ENCODE data around the gene TEX51. TPM values are rescaled to one million over a fixed set of nuclear protein-coding genes. Genes with fewer than 3 reads are reported as not detected.

TEX51 gene
- total RNA-seq, 3 donors from 2014 or later, result not detected

- ATAC-seq (no peak), DNase-seq (no peak)
- Mint-ChIP-seq H3K27me3 (ENCODE audit: low read depth) (peaks cover 20% of the 10 kb centered on the region), H3K9me3 (peaks cover 9% of the 10 kb centered on the region), H3K4me3 (no peak overlapping the region), H3K4me1 (ENCODE audit: low read depth) (no peaks in the 10 kb centered on the region), H3K36me3 (ENCODE audit: insufficient read depth) (no peaks in the 10 kb centered on the region)
Observed at GRCh38 chr2:126934809-126935208, 36.1 kb downstream of the TEX51 start.

- DNase-seq, result no peak
- H3K4me1 Mint-ChIP-seq (ENCODE audit: low read depth), result no peaks in the 10 kb centered on the region
- H3K4me3 Mint-ChIP-seq, result no peak overlapping the region
- H3K9me3 Mint-ChIP-seq, result no peaks in the 10 kb centered on the region
- no peak for ATAC-seq
- no peaks in the 10 kb centered on the region for H3K36me3 Mint-ChIP-seq (ENCODE audit: insufficient read depth)
- peaks cover 23% of the 10 kb centered on the region for H3K27me3 Mint-ChIP-seq (ENCODE audit: low read depth)
Observed at GRCh38 chr2:126935774-126936173, 37.1 kb downstream of the TEX51 start.

DNA sequence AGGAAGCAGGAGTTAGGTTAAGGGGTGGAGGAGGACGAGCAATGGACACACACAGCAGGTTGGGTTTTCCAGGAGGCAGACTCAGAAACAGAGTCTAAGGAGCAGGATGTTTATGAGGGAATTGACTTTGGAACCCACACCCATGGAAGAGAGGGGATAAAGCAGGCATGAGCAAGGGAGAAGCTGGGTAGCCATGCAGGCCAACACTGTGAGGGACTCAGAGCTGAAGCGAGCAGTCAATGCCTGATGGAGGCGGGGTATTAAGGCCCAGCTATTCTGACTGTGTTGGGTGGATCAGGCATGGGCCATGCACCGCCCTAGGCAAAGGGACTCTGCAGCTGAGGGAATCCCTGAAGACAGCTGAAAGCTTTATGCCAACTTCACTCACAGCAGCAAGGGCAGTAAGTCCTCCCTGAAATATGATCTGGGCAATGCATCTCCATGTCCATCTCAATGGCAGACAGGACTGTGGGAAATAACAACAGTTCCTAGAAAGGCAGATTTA lies 37.6 kb downstream of the TEX51 start:
- no peak for ATAC-seq
- H3K4me1 Mint-ChIP-seq (ENCODE audit: low read depth), result no peaks in the 10 kb centered on the region
- H3K9me3 Mint-ChIP-seq, result no peaks in the 10 kb centered on the region
- no peak for DNase-seq
- no peaks in the 10 kb centered on the region for H3K36me3 Mint-ChIP-seq (ENCODE audit: insufficient read depth)
- H3K4me3 Mint-ChIP-seq, result no peak overlapping the region
- H3K27me3 Mint-ChIP-seq (ENCODE audit: low read depth), result peaks cover 26% of the 10 kb centered on the region

GRCh38 chr2:126940331-126940730 lies 41.6 kb downstream of the TEX51 start:
- peaks cover 35% of the 10 kb centered on the region for H3K27me3 Mint-ChIP-seq (ENCODE audit: low read depth)
- H3K4me3 Mint-ChIP-seq, result no peak overlapping the region
- peaks cover 7% of the 10 kb centered on the region for H3K9me3 Mint-ChIP-seq
- DNase-seq, result no peak
- H3K36me3 Mint-ChIP-seq (ENCODE audit: insufficient read depth), result no peaks in the 10 kb centered on the region
- no peak for ATAC-seq
- no peaks in the 10 kb centered on the region for H3K4me1 Mint-ChIP-seq (ENCODE audit: low read depth)

GRCh38 chr2:126942427-126943203 lies 43.9 kb downstream of the TEX51 start:
- Mint-ChIP-seq H3K4me1 (ENCODE audit: low read depth) (no peaks in the 10 kb centered on the region), H3K9me3 (peaks cover 7% of the 10 kb centered on the region), H3K27me3 (ENCODE audit: low read depth) (peaks cover 41% of the 10 kb centered on the region), H3K4me3 (no peak overlapping the region), H3K36me3 (ENCODE audit: insufficient read depth) (no peaks in the 10 kb centered on the region)
- ATAC-seq (no peak), DNase-seq (no peak)

DNA sequence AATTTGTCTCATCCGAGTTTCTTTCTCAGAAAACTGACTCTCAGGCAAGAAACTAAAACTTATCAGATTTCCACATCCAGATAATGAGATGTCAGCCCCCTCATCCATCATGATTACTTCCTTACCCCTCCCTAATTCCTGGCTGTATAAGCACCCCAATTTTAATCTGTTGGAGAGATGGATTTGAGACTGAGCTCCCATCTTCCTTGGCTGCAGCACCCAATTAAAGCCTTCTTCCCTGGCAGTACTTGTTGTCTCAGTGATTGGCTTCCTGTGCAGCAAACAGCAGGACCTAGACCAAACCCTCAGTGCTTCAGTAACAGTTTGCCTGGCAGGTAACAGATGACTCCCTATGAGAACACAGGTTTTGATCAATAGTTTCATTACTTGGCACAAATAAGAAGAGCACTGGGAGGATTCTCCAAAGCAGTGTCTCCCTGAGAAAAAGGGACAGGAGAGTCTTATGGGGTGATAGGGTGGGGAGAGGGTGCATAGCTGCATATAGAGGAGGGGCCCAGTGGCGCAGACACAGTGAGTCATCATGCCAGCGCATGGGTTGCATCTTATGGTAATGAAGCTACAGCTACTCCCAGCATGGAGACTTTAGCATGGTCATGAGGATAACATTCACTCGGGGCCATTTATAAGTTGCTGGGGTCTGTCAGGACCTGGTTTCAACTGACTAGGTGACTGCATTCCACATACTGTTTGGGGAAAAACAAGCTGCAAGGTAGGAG lies 45.1 kb downstream of the TEX51 start:
- ATAC-seq (no peak), DNase-seq (no peak)
- Mint-ChIP-seq H3K9me3 (peaks cover 7% of the 10 kb centered on the region), H3K36me3 (ENCODE audit: insufficient read depth) (no peaks in the 10 kb centered on the region), H3K4me1 (ENCODE audit: low read depth) (no peaks in the 10 kb centered on the region), H3K27me3 (ENCODE audit: low read depth) (peaks cover 42% of the 10 kb centered on the region), H3K4me3 (no peak overlapping the region)

DNA sequence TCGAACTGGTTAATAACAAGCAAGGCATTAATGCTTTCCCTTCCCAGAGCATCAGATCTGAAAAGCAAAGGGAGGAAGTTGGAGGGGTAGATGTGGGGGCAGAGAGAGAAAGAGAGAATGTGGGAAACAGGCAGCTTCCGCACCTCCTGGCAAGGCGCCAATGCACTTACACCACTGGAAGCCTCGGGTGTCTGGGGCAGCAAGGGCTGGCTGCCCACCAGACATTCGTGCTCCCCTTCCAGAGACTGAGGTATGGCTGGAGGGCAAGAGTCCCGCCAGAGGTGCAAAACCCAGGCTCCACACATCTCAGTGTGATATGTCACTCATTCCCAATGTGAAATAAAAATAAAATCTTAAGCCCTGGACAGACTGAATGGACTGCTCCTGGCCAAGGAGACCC lies 46.4 kb downstream of the TEX51 start:
- no peak for DNase-seq
- Mint-ChIP-seq H3K36me3 (ENCODE audit: insufficient read depth) (no peaks in the 10 kb centered on the region), H3K27me3 (ENCODE audit: low read depth) (peaks cover 37% of the 10 kb centered on the region), H3K9me3 (peaks cover 7% of the 10 kb centered on the region), H3K4me1 (ENCODE audit: low read depth) (no peaks in the 10 kb centered on the region), H3K4me3 (no peak overlapping the region)
- no peak for ATAC-seq

GRCh38 chr2:126946318-126947102 lies 47.8 kb downstream of the TEX51 start:
- peaks cover 29% of the 10 kb centered on the region for H3K27me3 Mint-ChIP-seq (ENCODE audit: low read depth)
- peaks cover 7% of the 10 kb centered on the region for H3K9me3 Mint-ChIP-seq
- H3K36me3 Mint-ChIP-seq (ENCODE audit: insufficient read depth), result no peaks in the 10 kb centered on the region

DNA sequence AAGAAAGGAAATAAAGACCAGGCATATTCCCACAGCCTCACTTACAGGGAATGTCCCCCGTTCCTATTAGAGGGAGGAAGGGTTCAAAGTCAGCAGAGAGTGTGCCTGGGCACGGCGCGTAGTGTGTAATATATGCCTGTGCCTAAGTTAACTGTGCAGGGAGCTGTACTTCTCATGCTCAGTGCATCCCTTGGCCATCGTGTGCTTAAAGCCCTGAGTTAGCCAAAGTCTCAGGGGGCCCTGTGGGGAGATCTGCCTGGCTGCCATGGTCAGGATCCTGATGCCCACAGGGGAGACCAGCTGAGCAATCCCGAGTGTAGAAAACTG lies 48.4 kb downstream of the TEX51 start:
- Mint-ChIP-seq H3K27me3 (ENCODE audit: low read depth) (peaks cover 26% of the 10 kb centered on the region), H3K4me1 (ENCODE audit: low read depth) (no peaks in the 10 kb centered on the region), H3K36me3 (ENCODE audit: insufficient read depth) (no peaks in the 10 kb centered on the region), H3K4me3 (no peak overlapping the region), H3K9me3 (peaks cover 7% of the 10 kb centered on the region)
- DNase-seq (no peak), ATAC-seq (no peak)

More at GRCh38 chr2:126946318-126947102, 47.8 kb downstream of the TEX51 start:
- DNase-seq (no peak), ATAC-seq (no peak)
- Mint-ChIP-seq H3K4me3 (no peak overlapping the region), H3K4me1 (ENCODE audit: low read depth) (no peaks in the 10 kb centered on the region)

DNA sequence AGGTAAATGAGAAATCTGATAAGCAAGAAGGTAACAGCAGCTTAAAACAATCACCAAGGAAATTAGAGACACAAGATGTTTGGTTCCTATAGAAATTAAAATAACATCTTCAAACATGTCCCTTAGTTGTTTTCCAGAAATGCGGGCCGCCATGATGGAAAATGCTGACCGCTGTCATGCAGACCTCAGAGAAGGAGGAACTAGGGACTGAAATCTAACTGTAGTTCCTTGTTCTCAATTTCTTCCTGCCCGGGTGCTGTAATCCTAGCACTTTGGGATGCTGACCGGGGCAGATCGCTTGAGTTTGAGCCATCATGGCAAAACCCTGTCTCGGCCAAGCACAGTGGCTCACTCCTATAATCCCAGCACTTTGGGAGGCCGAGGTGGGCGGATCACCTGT lies 51.1 kb downstream of the TEX51 start:
- Mint-ChIP-seq H3K36me3 (ENCODE audit: insufficient read depth) (no peaks in the 10 kb centered on the region), H3K4me3 (no peak overlapping the region), H3K4me1 (ENCODE audit: low read depth) (no peaks in the 10 kb centered on the region), H3K27me3 (ENCODE audit: low read depth) (peaks cover 29% of the 10 kb centered on the region), H3K9me3 (no peaks in the 10 kb centered on the region)
- no peak for ATAC-seq
- DNase-seq, result no peak

- peaks cover 32% of the 10 kb centered on the region for H3K27me3 Mint-ChIP-seq (ENCODE audit: low read depth)
- DNase-seq (no peak), ATAC-seq (no peak)
- no peaks in the 10 kb centered on the region for H3K9me3 Mint-ChIP-seq
- H3K4me1 Mint-ChIP-seq (ENCODE audit: low read depth), result no peaks in the 10 kb centered on the region
- no peak overlapping the region for H3K4me3 Mint-ChIP-seq
- no peaks in the 10 kb centered on the region for H3K36me3 Mint-ChIP-seq (ENCODE audit: insufficient read depth)
Observed at GRCh38 chr2:126950504-126950903, 51.8 kb downstream of the TEX51 start.

Other genes starting within 250 kb of the TEX51 start
- gene GYPC, start 242.7 kb upstream of the TEX51 start, total RNA-seq, result 10 to 100 TPM; 85.2 to 98.3 (median 93.4) TPM
- gene BIN1, start 208.3 kb downstream of the TEX51 start, total RNA-seq, result 10 to 100 TPM; 30.3 to 34.6 (median 32.7) TPM